ENCODE results near the gene DNM2.

DNM2 gene

DNA sequence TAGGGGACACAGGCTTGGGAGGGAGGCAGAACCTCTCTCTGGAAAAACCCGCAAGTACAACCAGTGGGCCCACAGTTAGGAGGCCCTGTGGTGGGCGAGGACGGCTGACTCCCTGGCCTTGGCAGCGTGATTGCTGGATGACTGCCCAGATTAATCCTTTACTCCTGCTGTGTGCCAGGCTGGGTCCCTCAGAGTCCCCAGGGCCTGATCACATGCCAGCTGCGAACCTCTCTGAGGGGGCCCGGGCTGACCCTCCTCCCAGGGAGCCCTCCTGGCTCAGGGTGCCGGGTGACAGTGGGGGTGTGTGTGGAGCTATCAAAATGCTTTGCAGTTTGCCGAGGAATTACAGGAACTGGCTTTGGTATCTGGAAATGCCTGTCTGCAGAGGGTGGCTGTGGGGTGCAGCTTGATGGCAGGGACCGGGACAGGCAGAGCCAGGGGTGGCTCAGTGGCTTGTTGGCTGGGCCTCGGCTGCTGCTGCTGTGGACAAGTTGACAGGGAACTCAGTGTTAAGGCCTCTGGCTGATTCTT lies 48.9 kb downstream of the DNM2 start:
- TF ChIP-seq, protein P1, sequence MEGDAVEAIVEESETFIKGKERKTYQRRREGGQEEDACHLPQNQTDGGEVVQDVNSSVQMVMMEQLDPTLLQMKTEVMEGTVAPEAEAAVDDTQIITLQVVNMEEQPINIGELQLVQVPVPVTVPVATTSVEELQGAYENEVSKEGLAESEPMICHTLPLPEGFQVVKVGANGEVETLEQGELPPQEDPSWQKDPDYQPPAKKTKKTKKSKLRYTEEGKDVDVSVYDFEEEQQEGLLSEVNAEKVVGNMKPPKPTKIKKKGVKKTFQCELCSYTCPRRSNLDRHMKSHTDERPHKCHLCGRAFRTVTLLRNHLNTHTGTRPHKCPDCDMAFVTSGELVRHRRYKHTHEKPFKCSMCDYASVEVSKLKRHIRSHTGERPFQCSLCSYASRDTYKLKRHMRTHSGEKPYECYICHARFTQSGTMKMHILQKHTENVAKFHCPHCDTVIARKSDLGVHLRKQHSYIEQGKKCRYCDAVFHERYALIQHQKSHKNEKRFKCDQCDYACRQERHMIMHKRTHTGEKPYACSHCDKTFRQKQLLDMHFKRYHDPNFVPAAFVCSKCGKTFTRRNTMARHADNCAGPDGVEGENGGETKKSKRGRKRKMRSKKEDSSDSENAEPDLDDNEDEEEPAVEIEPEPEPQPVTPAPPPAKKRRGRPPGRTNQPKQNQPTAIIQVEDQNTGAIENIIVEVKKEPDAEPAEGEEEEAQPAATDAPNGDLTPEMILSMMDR (IDR thresholded peaks at IDR 0.05; ENCODE audit: low read depth, low read length, missing control alignments), result no peak
- H3K36me3 ChIP-seq (replicated peaks), result peaks cover 5% of the 10 kb centered on the region
- no peak overlapping the region for H3K4me3 ChIP-seq (ENCODE audit: low read depth, low read length)
- no peaks in the 10 kb centered on the region for H3K27me3 ChIP-seq (replicated peaks)
- H3K27ac ChIP-seq, result no peak overlapping the region
- in situ Hi-C loops (cut with HindIII; ENCODE audit: low pct_ligation_motif_present, low sequenced_read_pairs), result no loop called here
- DNase-seq, result no peak

DNA sequence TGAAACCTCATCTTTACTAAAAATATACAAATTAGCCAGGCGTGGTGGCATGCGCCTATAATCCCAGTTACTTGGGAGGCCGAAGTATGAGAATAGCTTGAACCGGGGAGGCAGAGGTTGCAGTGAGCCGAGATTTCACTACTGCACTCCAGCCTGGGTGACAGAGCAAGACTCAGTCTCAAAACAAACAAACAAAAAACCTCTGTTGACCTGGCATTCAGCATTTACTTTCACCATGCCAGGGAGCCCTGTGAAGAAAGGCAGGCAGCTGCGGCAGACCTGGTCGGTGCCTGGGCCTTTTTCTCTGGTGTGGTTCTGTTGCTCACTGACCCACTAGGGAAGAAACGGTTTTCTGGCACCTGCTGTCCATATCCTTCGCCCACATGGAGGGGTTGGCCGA lies 49.8 kb downstream of the DNM2 start:
- peaks cover 8% of the 10 kb centered on the region for H3K36me3 ChIP-seq (replicated peaks)
- no peak overlapping the region for H3K27ac ChIP-seq
- DNase-seq, result no peak
- TF ChIP-seq, protein P1 (IDR thresholded peaks at IDR 0.05; ENCODE audit: low read depth, low read length, missing control alignments), result no peak
- H3K27me3 ChIP-seq (replicated peaks), result no peaks in the 10 kb centered on the region
- in situ Hi-C loops (cut with HindIII; ENCODE audit: low pct_ligation_motif_present, low sequenced_read_pairs), result no loop called here
- no peak overlapping the region for H3K4me3 ChIP-seq (ENCODE audit: low read depth, low read length)

GRCh38 chr19:10768369-10768768 lies 50.5 kb downstream of the DNM2 start:
- Histone ChIP-seq H3K27me3 (replicated peaks) (no peaks in the 10 kb centered on the region), H3K27ac (no peak overlapping the region), H3K4me3 (ENCODE audit: low read depth, low read length) (no peak overlapping the region), H3K36me3 (replicated peaks) (peaks cover 8% of the 10 kb centered on the region)
- no peak for DNase-seq
- TF ChIP-seq, protein P1 (IDR thresholded peaks at IDR 0.05; ENCODE audit: low read depth, low read length, missing control alignments), result no peak
- in situ Hi-C loops (cut with HindIII; ENCODE audit: low pct_ligation_motif_present, low sequenced_read_pairs), result no loop called here

DNA sequence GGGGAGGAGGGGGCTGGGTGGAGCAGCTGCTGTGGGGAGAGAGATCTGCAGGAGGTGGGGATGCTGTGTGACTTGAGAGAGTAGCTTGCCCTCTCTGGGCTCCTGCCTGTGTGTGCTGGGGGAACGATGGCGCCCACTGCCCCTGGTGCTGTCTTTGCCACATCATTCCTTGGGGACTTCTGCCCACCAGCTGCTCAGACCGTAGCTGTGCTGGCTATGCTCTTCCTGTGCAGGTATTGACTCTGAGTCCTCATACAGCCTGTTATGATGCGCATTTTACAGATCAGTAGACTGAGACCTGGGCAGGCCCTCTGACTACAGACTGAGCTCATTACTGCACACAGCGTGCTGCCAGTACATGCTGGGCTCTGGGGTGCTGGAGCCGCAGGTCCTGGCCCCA lies 51.1 kb downstream of the DNM2 start:
- peaks cover 13% of the 10 kb centered on the region for H3K36me3 ChIP-seq (replicated peaks)
- no peak overlapping the region for H3K27ac ChIP-seq
- H3K4me3 ChIP-seq (ENCODE audit: low read depth, low read length), result no peak overlapping the region
- in situ Hi-C loops (cut with HindIII; ENCODE audit: low pct_ligation_motif_present, low sequenced_read_pairs), result no loop called here
- H3K27me3 ChIP-seq (replicated peaks), result no peaks in the 10 kb centered on the region
- TF ChIP-seq, protein P1 (IDR thresholded peaks at IDR 0.05; ENCODE audit: low read depth, low read length, missing control alignments), result no peak
- no peak for DNase-seq

DNA sequence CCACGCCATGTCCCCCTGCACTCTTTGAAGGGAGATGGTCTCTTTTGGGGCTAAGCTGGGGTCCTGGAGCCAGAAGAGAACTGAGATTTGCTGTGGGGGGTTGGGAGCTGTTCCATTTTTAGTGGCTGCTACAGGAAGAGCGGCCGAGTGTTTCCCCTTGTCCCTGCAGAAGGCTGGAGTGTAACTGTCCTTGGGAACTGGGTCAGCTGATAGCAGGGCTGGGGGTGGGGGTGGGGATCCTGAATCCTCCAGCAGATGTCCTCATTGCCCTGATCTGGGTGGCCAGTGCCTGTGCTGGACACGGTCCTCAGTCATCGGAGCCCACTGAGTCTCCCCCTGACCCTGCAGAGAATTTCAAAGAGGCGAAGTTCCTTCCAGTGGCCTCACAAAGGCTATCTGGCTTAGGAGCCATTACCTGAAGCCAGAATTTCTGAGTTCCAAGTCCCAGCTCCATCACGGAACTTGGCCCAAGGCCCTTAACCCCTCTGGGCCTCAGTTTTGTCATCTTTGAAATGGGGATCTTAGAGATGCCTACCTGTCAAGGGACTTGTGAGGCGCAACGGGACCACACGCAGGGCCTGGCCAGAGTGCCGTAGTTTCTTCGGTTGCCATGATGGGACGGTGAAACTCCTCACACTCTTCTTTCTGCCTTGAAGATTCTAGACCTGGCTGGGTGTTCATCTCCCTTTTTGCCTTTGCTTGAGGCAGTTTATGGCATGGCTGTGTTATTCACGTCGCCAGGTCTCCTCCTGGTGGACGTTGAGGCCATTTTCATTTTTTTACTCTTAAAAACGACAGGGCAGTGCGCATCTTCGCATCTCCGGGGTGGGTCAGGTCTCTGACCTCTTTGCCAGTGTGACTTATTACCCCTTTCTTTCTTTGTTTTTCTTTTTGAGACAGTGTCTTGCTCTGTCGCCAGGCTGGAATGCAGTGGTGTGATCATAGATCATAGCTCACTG lies 51.9 kb downstream of the DNM2 start:
- Histone ChIP-seq H3K4me3 (ENCODE audit: low read depth, low read length) (no peak overlapping the region), H3K36me3 (replicated peaks) (peaks cover 17% of the 10 kb centered on the region), H3K27ac (no peak overlapping the region), H3K27me3 (replicated peaks) (no peaks in the 10 kb centered on the region)
- TF ChIP-seq, protein P1 (IDR thresholded peaks at IDR 0.05; ENCODE audit: low read depth, low read length, missing control alignments), result peak; percentile 56
- DNase-seq, result no peak
- in situ Hi-C loops (cut with HindIII; ENCODE audit: low pct_ligation_motif_present, low sequenced_read_pairs), result no loop called here

Measured in brain microvascular endothelial cell (primary cell).